HG02970 (cell line): ENCODE measurements around the gene CRY2.

Experiments used
- ATAC-seq: cut with Tn5 transposase; IDR thresholded peaks from one replicate; pipeline ENCODE4 v1.9.1; 2021; ENCODE audit warnings: mild to moderate bottlenecking, moderate library complexity, moderate number of reproducible peaks; ENCODE audit not compliant: unreplicated experiment, low FRiP score

The CRY2 gene

DNA sequence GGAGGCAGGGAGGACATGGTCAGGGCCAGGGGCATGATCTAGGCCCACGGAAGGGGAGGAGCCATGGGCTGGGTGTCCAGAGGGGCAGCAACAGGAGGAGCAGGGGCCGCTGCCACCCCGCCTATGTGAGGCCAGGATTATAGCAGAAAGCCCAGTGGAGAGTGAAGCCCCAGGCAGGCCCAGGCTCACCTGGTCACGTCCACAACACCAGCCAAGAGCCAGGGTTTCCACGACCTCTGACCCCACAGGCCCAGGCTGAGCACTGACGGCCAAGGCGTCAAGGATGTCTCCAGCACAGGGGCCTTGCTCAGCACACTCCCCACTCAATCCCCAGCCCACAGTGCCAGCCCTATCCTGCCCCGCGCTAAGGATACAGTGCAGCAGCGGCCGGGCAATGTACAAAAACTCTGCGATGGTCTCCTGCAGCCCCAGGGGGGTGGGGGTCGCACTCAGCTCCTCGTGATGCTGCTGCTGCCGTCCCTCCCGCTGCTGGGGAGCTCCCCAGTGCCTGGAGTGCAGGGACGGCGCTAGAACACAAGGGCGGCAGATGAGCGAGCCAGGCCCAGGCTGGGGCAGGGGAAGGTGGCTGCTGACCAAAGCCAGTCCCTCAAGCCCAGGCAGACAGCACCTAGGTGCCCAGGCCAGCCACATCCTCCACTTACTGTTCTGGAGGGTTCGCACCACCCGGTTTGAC lies 66.8 kb downstream of the CRY2 start:
- ATAC-seq: no peak

DNA sequence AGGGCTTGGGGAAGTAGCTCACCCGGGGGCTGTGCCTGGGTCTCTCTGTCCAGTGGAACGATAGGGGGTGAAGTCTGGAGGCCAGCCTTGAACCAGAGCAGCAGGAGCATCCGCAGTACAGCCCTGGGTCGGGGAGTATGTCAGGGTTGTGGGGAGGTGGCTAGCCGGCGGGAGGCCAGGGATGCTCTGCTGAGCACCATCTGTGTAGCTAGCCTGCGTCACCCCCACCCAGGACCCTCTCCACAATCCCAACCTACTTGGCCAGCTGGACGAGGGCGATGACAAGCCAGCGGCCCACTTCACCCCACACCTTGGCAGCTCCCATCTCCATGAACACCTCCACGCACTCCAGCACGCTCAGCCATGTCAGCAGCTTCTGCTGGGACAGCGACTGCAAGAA lies 68.2 kb downstream of the CRY2 start:
- no peak for ATAC-seq

DNA sequence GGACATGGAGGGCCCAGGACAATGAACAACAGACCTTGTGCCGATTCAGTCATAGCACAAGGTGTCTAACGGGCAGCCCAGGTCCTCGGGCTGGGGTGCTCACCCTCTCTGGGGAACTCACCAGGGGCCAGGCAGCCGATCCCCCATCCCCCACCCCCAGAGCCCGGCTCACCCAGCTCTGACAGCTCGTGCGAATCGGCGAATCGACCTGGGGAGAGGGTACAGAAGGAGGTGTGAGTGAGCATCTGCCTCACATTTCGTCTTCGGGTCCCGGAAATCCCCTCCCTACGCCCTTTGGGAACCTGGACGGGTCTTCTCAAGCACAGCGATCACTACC lies 70.0 kb downstream of the CRY2 start:
- ATAC-seq: no peak

DNA sequence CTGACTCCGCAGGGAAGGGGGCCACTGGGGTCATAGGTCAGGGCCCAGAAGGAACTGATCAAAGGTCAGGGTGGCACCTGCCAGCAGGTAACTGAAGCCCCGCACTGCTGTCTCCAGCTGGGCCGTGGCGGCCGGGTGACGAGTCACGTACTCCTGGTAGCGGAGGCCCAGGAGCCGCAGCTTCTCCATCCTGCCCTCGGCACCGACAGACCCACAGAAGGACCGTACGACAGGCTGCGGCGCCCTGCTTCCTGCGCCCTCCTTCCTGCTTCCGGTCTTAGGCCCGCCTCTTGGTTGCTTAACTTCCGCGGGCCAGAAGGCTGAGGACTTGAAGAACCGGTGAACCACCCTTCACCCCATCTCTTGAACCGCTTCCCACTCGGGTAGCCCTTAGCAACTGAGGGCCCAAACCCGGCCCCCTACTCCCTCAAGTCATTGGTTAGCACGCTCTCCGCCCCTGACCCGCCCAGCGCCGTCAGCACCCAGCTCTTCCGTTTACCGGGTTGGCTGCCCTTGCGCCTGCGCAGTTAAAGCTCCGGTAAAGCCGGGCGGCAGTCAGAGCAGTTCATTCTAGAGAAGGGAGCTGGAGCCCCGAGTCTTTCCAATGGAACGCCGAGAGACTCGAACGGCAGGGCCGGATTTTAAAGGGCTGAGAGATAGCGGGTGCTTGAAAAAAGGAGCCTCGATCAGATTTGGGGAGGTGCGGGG lies 70.5 kb downstream of the CRY2 start, which contains the start of gene PEX16:
Gene PEX16 (minus strand): TSS at position 255 of the 708 bp plus-strand sequence. CDS start 66 bp downstream, at position 189.
- ATAC-seq: peak; percentile 86

DNA sequence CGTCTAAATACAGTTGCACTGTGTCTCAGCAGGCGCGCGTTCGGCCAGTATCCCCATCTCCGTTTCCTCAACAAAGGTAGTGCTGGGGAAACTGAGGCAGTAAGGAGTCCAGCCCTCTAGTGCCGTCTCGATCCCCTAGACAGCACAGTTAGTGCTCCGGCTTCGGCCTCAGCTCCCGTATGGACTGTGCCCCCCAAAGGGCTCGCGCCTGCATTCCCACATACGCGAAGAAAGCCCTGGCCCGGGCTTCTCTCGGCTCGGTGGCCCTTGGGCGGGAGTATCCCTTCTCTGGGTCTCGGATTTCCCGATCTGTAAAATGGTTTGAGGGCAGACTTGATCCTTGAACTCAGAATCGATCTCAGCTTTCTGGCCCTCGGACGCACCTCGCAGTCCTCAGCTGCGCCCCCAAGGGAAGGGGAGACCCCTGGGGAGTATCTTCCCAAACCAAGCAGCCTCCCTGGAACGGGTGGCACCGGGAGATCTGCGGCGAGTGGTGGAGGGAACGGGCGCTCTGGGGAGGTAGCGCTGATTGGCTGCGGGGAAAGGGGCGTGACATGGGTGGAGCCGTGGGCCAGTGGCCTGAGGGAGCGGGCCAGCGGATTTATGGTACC lies 71.2 kb downstream of the CRY2 start:
- no peak for ATAC-seq

DNA sequence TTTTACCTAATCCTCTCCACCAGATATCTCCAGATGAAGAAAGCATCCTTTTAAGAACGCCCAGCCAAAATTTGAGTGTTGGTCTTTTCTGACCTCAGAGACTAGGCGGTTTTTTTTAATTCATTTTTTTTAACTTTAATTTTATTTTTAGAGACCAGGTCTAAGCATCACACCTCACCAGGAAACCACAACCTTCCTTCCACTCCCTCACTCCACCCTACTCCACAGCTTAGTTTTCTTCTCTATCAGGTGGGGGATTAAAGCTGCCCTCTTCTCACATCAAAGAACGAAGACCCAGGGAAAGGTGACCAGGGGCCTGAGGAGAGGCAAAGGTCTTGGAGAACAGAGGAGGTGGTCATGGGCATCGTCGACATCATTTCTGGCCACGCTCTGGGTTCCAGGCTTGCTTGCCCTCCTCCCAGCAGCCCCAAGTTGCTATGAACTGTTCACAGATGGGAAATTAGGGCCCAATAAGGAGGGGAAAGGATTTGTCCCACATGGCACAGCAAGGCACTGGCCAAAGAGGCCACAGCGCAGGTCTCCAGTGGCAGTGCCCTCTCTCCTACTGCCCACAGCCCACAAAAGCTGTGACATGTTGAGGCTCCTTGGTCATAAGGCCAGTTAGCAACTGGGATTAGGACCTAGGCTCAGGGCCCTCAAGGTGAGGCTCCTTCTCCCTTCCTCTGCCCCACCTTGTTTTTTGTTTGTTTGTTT lies 71.8 kb downstream of the CRY2 start:
- ATAC-seq: no peak

DNA sequence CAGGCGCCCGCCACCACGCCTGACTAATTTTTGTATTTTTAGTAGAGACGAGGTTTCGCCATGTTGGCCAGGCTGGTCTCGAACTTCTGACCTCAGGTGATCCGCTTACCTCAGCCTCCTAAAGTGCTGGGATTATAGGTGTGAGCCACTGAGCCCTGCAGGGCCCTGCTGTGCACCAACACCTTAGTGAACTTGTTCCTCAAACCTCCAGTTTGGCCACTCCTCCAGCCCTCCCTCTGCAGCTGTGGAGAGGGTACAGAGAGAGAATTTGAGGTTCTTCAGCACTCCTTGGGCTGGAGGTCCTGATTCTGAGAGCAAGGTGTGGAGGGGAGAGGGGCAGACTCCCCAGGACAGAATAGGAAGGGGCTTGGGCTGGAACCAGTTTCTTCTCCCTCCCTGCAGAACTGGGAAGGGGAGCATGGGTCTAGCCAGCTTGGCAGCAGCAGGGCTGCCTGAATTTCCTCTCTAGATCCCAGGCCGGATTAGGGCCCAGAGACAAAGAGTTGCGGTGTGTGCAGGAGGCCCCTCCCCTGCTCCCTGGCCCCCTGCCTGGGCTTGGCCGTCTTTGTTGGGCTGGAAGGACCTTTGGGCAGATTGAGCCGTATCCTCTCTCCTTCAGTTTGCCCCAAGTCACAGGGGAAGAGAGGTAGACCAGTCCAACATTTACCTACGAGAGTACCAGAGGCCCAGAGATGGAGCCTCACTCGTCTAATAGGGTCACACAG lies 72.7 kb downstream of the CRY2 start:
- no peak for ATAC-seq

DNA sequence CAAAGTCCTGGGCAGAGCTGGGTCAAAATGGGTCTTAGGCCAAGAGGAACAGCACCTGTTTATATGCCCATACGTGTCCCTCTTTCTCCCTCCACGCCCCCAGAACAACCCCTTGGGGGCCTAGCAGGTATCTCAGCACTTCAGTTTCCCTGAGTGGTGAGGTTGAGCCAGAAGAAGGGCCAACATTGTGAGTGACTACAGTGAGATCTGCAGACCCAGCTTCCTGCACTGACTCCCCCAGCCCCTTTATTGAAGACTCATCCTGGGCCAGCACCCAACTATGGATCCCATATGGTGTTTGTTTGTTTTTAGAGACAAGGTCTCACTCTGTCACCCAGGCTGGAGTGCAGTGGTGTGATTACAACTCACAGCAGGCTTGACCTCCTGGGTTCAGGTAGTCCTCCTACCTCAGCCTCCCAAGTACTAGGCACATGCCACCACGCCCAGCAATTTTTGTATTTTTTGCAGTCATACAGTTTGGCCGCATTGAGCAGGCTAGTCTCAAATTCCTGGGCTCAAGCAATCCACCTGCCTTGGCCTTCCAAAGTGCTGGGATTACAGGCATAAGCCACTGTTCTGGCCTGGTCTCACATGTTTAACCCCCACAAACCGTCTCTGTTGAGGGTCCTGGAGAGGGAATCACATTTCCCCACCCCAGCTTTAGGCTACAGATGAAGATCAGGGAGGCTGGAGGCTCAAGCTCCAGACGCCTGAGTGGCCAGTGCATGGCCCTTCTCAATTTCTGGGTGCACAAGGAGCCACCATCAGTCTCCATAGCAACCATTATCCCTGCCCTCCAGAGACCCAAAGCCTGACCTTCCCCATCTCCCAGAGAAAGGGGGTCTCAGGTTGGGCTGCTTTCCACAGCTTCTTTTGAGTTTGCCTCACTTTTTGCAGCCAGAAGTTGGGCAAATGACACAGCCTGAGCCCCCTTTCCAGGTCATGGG lies 73.5 kb downstream of the CRY2 start:
- no peak for ATAC-seq

DNA sequence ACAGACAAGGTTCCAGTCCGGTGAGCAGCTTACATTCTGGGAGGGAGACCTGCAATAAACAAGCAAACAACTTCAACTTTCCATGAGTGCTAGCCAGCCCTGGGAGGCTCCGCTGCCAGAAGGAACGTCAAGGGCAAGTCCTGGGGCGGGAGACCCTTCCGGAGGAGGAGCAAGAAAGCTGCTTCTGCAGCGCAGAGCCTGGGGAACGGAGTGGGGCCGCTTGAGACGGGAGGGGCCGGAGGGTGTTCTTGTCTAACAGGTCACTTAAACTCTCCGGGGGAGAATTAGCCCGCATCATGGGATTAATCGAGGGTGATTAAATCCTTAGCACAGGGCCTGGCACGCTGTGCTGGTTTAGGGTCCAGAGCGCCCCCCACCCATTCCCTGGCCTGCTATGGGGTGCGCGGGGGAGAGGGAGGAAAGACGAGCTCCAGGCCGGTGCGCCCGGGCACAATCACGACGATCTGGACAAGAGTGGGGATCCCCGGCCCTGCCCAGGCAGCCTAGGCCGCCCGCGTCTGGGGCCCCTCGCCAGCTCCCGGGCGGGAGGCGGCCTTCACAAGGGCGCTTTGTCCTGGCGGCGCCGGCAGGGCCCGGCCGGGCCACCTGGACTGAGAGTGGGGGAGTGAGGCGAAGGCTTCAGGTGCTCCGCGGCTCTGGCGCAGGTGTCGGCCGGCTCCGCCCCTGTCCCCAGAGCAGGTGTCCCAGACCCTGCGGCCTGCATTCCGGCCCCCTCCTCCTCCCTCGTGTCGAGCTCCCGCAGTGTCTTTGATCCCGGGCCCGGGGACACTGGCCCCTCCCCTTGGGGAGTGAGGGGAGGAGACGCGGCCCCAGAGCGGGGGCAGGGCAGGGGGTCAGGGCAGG lies 74.5 kb downstream of the CRY2 start:
- no peak for ATAC-seq

DNA sequence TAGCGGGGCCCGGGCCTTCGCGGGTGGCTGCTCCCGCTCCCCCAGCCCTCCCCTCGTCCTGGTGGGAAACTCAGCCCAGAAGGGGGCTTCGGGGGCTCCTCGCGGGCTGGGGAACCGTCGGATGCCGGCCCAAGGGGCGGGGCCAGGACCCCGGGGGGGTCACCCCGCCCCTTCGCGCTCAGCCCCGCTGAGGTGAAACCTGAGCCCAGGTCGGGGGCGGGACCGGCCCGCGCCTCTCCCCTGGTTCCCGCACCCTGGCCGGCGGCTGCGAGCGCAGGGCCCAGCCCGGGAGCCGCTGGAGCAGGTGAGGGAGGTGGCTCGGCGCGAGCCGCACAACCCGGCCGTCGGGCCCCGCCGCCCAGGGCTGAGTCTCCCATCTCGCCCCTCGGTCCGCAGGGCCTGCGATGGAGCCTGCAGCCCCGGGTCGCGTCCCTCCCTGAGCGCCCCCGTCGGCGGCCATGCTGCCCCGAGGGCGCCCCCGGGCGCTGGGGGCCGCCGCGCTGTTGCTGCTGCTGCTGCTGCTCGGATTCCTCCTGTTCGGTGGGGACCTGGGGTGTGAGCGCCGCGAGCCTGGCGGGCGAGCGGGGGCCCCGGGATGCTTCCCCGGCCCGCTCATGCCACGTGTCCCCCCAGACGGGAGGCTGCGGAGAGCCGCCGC lies 75.3 kb downstream of the CRY2 start, which contains the start of gene LARGE2:
Gene LARGE2 (plus strand): TSS at position 232 of the 658 bp plus-strand sequence. CDS start 227 bp downstream, at position 459.
- no peak for ATAC-seq

DNA sequence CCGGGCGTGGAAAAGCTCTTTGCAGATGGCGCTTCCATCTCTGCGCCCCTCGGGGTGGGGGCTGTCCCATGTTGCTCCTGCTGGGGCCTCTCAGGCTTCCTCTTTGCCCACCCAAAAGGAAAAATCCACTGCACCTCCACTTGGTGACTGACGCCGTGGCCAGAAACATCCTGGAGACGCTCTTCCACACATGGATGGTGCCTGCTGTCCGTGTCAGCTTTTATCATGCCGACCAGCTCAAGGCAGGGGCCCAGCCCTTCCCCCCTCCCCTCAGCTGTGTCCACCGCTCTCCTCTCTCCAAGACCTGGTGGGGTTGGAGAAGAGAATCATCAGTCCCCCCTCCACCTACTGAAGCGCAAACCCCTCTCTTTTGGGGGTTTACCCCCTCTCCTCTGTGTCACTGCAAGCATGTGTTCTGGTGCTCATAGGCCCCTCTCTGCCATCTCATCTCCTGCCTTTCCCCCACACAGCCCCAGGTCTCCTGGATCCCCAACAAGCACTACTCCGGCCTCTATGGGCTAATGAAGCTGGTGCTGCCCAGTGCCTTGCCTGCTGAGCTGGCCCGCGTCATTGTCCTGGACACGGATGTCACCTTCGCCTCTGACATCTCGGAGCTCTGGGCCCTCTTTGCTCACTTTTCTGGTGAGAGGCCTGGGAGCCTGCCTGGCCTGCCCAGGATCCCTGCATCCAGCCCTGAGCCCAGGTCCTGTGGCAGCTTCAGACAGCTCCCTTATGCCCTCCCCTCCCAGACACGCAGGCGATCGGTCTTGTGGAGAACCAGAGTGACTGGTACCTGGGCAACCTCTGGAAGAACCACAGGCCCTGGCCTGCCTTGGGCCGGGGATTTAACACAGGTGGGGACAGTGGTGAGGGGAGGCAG lies 77.0 kb downstream of the CRY2 start:
- ATAC-seq: no peak

DNA sequence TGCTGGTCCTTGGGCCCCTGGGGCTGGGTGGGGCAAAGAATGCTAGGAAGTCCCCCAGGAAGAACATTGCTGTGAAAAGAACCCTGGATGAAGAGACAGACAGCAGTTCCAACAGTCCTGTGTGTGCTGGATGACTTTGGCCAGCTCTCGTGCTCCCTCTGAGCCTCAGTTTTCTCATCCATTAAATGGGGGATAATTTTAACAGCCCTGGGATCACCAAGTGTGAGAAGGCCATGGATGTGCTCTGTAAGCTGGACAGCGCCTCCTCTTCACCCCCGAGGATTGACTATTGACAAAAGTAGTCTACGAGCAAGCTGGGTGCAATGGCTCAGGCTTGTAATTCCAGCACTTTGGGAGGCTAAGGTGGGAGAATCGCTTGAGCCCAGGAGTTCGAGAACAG lies 77.7 kb downstream of the CRY2 start:
- ATAC-seq: no peak

DNA sequence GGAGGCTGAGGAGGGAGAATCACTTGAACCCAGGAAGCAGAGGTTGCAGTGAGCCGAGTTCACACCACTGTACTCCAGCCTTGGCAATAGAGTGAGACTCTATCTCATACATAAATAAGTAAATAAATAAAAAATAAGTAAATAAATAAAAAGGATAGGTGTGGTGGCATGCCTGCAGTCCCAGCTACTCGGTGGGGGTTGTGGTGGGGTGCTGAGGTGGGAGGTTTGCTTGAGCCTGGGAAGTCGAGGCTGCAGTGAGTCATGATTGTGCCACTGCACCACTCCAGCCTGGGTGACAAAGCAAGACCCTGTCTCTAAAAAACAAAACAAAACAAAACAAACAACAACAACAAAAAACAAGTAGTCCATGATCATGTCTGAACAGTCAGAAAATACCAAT lies 78.3 kb downstream of the CRY2 start:
- ATAC-seq: no peak

DNA sequence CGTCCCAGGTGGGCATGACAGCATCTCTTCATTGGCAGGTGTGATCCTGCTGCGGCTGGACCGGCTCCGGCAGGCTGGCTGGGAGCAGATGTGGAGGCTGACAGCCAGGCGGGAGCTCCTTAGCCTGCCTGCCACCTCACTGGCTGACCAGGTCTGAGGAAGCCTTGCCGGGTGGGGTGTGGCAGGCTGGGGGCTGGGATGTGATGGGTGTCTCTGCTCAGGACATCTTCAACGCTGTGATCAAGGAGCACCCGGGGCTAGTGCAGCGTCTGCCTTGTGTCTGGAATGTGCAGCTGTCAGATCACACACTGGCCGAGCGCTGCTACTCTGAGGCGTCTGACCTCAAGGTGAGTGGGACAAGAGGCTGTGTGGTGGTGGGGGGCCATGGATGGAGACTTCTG lies 78.7 kb downstream of the CRY2 start:
- no peak for ATAC-seq

DNA sequence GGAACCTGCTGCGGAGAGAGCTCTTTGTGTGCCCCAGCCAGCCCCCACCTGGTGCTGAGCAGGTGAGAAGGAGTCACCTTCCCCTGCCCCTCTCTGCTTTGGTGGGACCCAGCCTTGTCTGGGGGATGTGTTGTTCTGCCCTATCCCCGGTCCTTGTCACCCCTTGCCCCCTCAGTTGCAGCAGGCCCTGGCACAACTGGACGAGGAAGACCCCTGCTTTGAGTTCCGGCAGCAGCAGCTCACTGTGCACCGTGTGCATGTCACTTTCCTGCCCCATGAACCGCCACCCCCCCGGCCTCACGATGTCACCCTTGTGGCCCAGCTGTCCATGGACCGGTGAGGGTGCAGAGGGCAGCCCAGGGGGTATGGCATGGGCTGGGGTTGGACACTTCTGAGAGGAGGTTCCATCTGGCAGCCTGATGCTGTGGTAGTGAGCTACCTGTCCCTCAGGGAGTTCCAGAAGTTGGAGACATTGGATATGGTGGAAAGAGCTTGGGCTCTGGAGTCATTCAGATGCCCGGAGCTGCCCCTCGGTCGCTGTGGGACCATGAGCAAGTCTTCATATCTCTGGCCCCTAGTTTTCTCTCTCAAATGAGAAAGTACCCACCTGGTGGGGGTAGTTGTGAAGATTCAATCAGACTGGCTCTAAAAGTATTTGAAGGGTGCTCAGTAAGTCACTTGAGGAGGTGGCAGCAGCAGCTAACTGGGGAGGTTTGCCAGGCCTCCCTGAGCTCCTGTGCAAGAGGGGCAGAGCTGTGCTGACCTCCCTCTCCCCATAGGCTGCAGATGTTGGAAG lies 79.5 kb downstream of the CRY2 start:
- ATAC-seq: no peak

DNA sequence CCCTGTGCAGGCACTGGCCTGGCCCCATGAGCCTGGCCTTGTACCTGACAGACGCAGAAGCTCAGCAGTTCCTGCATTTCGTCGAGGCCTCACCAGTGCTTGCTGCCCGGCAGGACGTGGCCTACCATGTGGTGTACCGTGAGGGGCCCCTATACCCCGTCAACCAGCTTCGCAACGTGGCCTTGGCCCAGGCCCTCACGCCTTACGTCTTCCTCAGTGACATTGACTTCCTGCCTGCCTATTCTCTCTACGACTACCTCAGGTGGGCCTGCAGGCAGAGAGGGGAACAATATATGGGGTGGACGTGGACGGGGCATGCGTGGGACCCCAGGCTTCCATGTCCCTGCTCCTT lies 80.0 kb downstream of the CRY2 start:
- ATAC-seq: no peak
